Adrenal gland (tissue), 12 donors: ENCODE data around the gene EFTUD2. TPM values are rescaled to one million over a fixed set of nuclear protein-coding genes. Genes with fewer than 3 reads are reported as not detected.

Experiments
- DNase-seq, 7 donors: peaks; one replicate each; pipeline ENCODE4 v3.0.0-alpha.2; 2019 to 2020
- H3K27ac ChIP-seq, 5 donors: fragments of 200-600 bp; sonication (generic) in 4 of 5; 1 replicate in 3 of 5; 2 replicates in 2 of 5; pipeline versions ENCODE4 v1.5.1 to v1.8.0; 2016 to 2020; ENCODE audit warnings: mild to moderate bottlenecking in 1 of 5
- H3K27me3 ChIP-seq: fragments of 200-600 bp; 2 replicates; pipeline ENCODE4 v1.8.0; 2021
- H3K36me3 ChIP-seq, 2 donors: fragments of 200-600 bp; replicated peaks in 1 of 2; 1 replicate in 1 of 2; 2 replicates in 1 of 2; pipeline versions ENCODE4 v1.5.1 to v1.8.0; 2018 to 2022
- H3K4me1 ChIP-seq, 2 donors: fragments of 200-600 bp; replicated peaks in 1 of 2; 1 replicate in 1 of 2; 2 replicates in 1 of 2; pipeline versions ENCODE4 v1.5.1 to v1.8.0; 2018 to 2021
- H3K4me3 ChIP-seq, 4 donors: fragments of 200-600 bp; sonication (generic) in 3 of 4; one replicate each; pipeline ENCODE4 v1.5.1; 2016 to 2018
- H3K9me3 ChIP-seq, 3 donors: fragments of 200-600 bp; sonication (generic) in 1 of 3; replicated peaks in 1 of 3; 1 replicate in 2 of 3; 2 replicates in 1 of 3; pipeline versions ENCODE4 v1.5.1 to v1.8.0; 2016 to 2021
- CTCF ChIP-seq, 6 experiments: fragments of 450-650 bp in 4 of 6; fragments of 200-600 bp in 2 of 6; sonication (generic) in 1 of 6; IDR thresholded peaks; 1 replicate in 5 of 6; 2 replicates in 1 of 6; pipeline versions ENCODE4 v1.5.1 to v1.8.0; 2016 to 2021; ENCODE audit warnings: antibody characterized with exemption in 6 of 6, mild to moderate bottlenecking in 2 of 6, moderate library complexity in 1 of 6
- POLR2A ChIP-seq, 2 donors: fragments of 450-650 bp; IDR thresholded peaks; one replicate each; pipeline ENCODE4 v1.6.1; 2017; ENCODE audit warnings: antibody characterized with exemption in 2 of 2, mild to moderate bottlenecking in 2 of 2, moderate library complexity in 1 of 2
- WGBS, 4 donors: extraction: QIAGEN DNeasy Blood & Tissue Kit in 2 of 4; methylation state at CpG; one replicate each; pipeline versions ENCODE4 v1.1.5 to v1.1.7; 2013 to 2017; 5-methylcytosine and 5-hydroxymethylcytosine counted together
- intact Hi-C, 2 donors: fragments of 100-400 bp; cut with DNase I; formaldehyde crosslinking; loops; one replicate each; pipeline versions ENCODE4 v1.14.1 to v1.15.0; 2022 to 2023
- polyA plus RNA-seq, 3 donors: library from polyadenylated mRNA; stranded (reverse); fragments of 200-250 nt in 2 of 3; fragments of 350-450 nt in 1 of 3; fragmentation: Illumina TruSeq in 1 of 3; extraction: RNeasy Lipid Tissue Mini Kit (QIAGEN cat#74804) in 1 of 3; gene quantifications; one replicate each; pipeline ENCODE4 v1.2.3, GENCODE V29; 2013 to 2014
- total RNA-seq, 9 donors: library from RNA; depleted of rRNA in 4 of 9; stranded (reverse); fragments of >200 nt in 4 of 9; fragments of 120-200 nt in 1 of 9; fragmentation: NEBNext Ultra II Directional in 1 of 9; extraction: Animal tissue kit (Norgen Biotek cat#: 25700) in 1 of 9; gene quantifications; one replicate each; pipeline versions ENCODE4 v1.1.0 to v1.2.4, GENCODE V29; 2013 to 2023
- donor health status: healthy with polysubstance abuse.
- donor health status: Bipolar disorder and iron deficiency.
- donor health status: DM: yes; HTN: yes; CAD: no.
- donor health status: DM: no; HTN: no; CAD: no.
- donor health status: DM: no; HTN: no; CAD: no.
- donor health status: DM: yes; HTN: yes; CAD: no.

EFTUD2 gene
- total and polyA plus RNA-seq, 12 donors, result 30.5 to 122 (median 87.2) TPM

- Histone ChIP-seq H3K27ac (peak overlapping the region; percentile 55 to 97 (median 70)), H3K4me1 (peaks cover 24 to 34% of the 10 kb centered on the region in 2 donors), H3K9me3 (no peaks in the 10 kb centered on the region), H3K27me3 (no peaks in the 10 kb centered on the region), H3K4me3 (no peak overlapping the region), H3K36me3 (no peaks in the 10 kb centered on the region)
- TF ChIP-seq POLR2A (IDR thresholded peaks at IDR 0.05) (peak in 1 of 2 donors; percentile 76), CTCF (IDR thresholded peaks at IDR 0.05) (no peak)
- WGBS, 4 donors, result 6 to 20% (median 11%) methylated on average over 3 of the region's 3 CpGs
- intact Hi-C loops, result no loop called here
- peak; percentile 76 to 91 (median 87) for DNase-seq
These were observed 1.6 kb upstream of the EFTUD2 start for GRCh38 chr17:44900894-44901293.

GRCh38 chr17:44898768-44899073 is 524 bp downstream of the EFTUD2 start:
- TF ChIP-seq POLR2A (IDR thresholded peaks at IDR 0.05), result no peak
- TF ChIP-seq CTCF (IDR thresholded peaks at IDR 0.05), result no peak
- Histone ChIP-seq H3K36me3 (peaks cover 0 to 8% of the 10 kb centered on the region in 2 donors), H3K27me3 (no peaks in the 10 kb centered on the region), H3K9me3 (no peaks in the 10 kb centered on the region), H3K4me1 (peaks cover 24 to 34% of the 10 kb centered on the region in 2 donors), H3K4me3 (peak overlapping the region; percentile 4 to 93 (median 74)), H3K27ac (peak overlapping the region; percentile 95 to 99 (median 97))
- peak in 3 of 7 donors; percentile 41 to 57 (median 51) for DNase-seq
- 0 to 1% (median 0%) methylated on average over 7 of the region's 7 CpGs for WGBS, 4 donors
- intact Hi-C loops, result no loop called here

- TF ChIP-seq CTCF (IDR thresholded peaks at IDR 0.05) (no peak), POLR2A (IDR thresholded peaks at IDR 0.05) (no peak)
- WGBS, 4 donors, result 92 to 96% (median 93%) methylated on average over 4 of the region's 4 CpGs
- Histone ChIP-seq H3K4me3 (no peak overlapping the region), H3K9me3 (no peaks in the 10 kb centered on the region), H3K27me3 (no peaks in the 10 kb centered on the region), H3K4me1 (peaks cover 8 to 18% of the 10 kb centered on the region in 2 donors), H3K27ac (no peak overlapping the region), H3K36me3 (peaks cover 0 to 37% of the 10 kb centered on the region in 2 donors)
- DNase-seq, result peak in 1 of 7 donors; percentile 5
- intact Hi-C loops, result no loop called here
These were observed 4.6 kb downstream of the EFTUD2 start for GRCh38 chr17:44894642-44895041.

GRCh38 chr17:44892250-44892649 is 7.0 kb downstream of the EFTUD2 start:
- Histone ChIP-seq H3K27me3 (no peaks in the 10 kb centered on the region), H3K9me3 (no peaks in the 10 kb centered on the region), H3K4me1 (peaks cover 15 to 25% of the 10 kb centered on the region in 2 donors), H3K27ac (no peak overlapping the region), H3K4me3 (no peak overlapping the region), H3K36me3 (peaks cover 0 to 37% of the 10 kb centered on the region in 2 donors)
- DNase-seq, result no peak
- no peak for TF ChIP-seq POLR2A (IDR thresholded peaks at IDR 0.05)
- no peak for TF ChIP-seq CTCF (IDR thresholded peaks at IDR 0.05)
- intact Hi-C loops, result no loop called here
